Measurements from ENCODE around the gene ATP6V0B. TPM values are rescaled to one million over a fixed set of nuclear protein-coding genes. Genes with fewer than 3 reads are reported as not detected.
A peak's percentile ranks its signal among the peaks of the same experiment; 100 is the strongest.

Gene ATP6V0B
- total and polyA plus RNA-seq, 9 of the 15 experiments (the other 6 are each of a cell fraction or from before 2014, with no cell fraction given), result 137 to 328 (median 220) TPM

- TF ChIP-seq MBD1 (CRISPR knock-in tag; IDR thresholded peaks at IDR 0.05), result no peak
- TF ChIP-seq BHLHE40 (IDR thresholded peaks at IDR 0.05; ENCODE audit: low read length), result no peak
- no peak for TF ChIP-seq YY1 (IDR thresholded peaks at IDR 0.05; ENCODE audit: borderline replicate concordance in 1 of 3, control insufficient read depth in 1 of 3, extremely low read depth in 1 of 3, insufficient read depth in 3 of 3, insufficient read length in 1 of 3, insufficient replicate concordance in 2 of 3, low read depth in 1 of 3, low read length in 2 of 3)
- no peak for TF ChIP-seq NR0B1 (IDR thresholded peaks at IDR 0.05; ENCODE audit: partially characterized antibody)
- TF ChIP-seq ARID3A (IDR thresholded peaks at IDR 0.05; ENCODE audit: borderline replicate concordance, low read depth, low read length), result no peak
- TF ChIP-seq ZNF318 (IDR thresholded peaks at IDR 0.05; ENCODE audit: borderline replicate concordance in 1 of 2, low read depth in 1 of 2), result no peak
- no peak for TF ChIP-seq HNRNPUL1 (IDR thresholded peaks at IDR 0.05; ENCODE audit: low read length)
- TF ChIP-seq MEF2A (IDR thresholded peaks at IDR 0.05; ENCODE audit: control insufficient read depth, low read depth, low read length), result no peak
- peak; percentile 12 for TF ChIP-seq RBBP5 (IDR thresholded peaks at IDR 0.05; ENCODE audit: borderline replicate concordance, insufficient read depth, low read length, poor library complexity, severe bottlenecking)
- TF ChIP-seq RCOR1 (IDR thresholded peaks at IDR 0.05; ENCODE audit: borderline replicate concordance in 1 of 2, low read depth in 2 of 2, low read length in 2 of 2), result no peak
- TF ChIP-seq ZNF253 (CRISPR knock-in tag; conservative IDR thresholded peaks at IDR 0.05), result no peak
- TF ChIP-seq TEAD1 (CRISPR knock-in tag; IDR thresholded peaks at IDR 0.05), result no peak
These were observed 3.9 kb downstream of the ATP6V0B start, which contains the start of gene B4GALT2 (continued) for GRCh38 chr1:43978551-43979260.

All from K562 (cell line).